Epithelial cell of prostate (primary cell): Measurements from ENCODE around the gene CARMIL3.

Source experiments
- DNase-seq: peaks from one replicate; pipeline ENCODE4 v3.0.0-alpha.2; 2011; ENCODE audit warnings: low read depth, low spot score
- H3K27ac ChIP-seq: fragments of 450-650 bp; 2 replicates; pipeline ENCODE4 v1.5.1; 2017; ENCODE audit warnings: mild to moderate bottlenecking

CARMIL3 gene

GRCh38 chr14:24074625-24075484 lies 23.0 kb downstream of the CARMIL3 start:
- DNase-seq, result no peak
- no peak overlapping the region for H3K27ac ChIP-seq

GRCh38 chr14:24075485-24076301 lies 23.9 kb downstream of the CARMIL3 start:
- no peak overlapping the region for H3K27ac ChIP-seq
- DNase-seq, result no peak

DNA sequence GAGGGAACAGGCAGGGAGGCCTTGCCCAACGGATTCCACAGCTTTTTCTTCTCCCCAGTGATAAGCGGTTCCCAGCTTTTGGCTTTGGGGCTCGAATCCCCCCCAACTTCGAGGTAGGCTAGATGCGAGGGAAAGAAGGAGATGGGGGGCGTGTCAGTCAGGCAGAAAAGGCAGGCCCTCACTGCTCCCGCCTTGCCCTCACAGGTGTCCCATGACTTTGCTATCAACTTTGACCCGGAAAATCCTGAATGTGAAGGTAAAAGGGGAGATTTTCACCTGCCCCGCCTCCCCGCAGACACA lies 24.4 kb downstream of the CARMIL3 start:
- no peak overlapping the region for H3K27ac ChIP-seq
- DNase-seq, result no peak

GRCh38 chr14:24077086-24077485 lies 25.3 kb downstream of the CARMIL3 start:
- no peak for DNase-seq
- H3K27ac ChIP-seq, result no peak overlapping the region

- no peak for DNase-seq
- H3K27ac ChIP-seq, result no peak overlapping the region
Observed at GRCh38 chr14:24078146-24078545, 26.3 kb downstream of the CARMIL3 start.

- no peak overlapping the region for H3K27ac ChIP-seq
- DNase-seq, result no peak
Observed at GRCh38 chr14:24079491-24080141, 27.8 kb downstream of the CARMIL3 start.

DNA sequence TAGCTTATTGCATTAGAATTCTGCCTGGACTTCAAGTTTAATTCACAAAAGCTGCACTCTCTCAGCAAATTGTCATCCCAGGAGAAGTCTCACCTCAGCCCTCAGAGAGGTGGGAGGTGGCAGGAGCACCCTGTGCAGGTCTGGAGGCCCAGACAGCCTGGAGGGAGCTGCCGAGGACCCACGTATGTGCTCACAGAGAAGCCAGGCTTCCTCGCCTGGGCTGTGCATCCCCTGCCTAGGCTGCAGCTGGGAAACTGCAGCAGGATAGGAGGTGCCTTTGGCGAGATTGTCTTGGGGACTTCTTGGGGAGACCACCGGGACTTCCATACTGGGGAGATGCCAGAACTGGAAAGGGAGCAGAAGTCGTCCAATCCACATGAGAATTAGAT lies 28.3 kb downstream of the CARMIL3 start:
- DNase-seq, result no peak
- H3K27ac ChIP-seq, result no peak overlapping the region

- DNase-seq, result no peak
- no peak overlapping the region for H3K27ac ChIP-seq
Observed at GRCh38 chr14:24080888-24081738, 29.3 kb downstream of the CARMIL3 start.

GRCh38 chr14:24081739-24082211 lies 30.0 kb downstream of the CARMIL3 start:
- H3K27ac ChIP-seq, result no peak overlapping the region

GRCh38 chr14:24082411-24083080 lies 30.7 kb downstream of the CARMIL3 start:
- H3K27ac ChIP-seq, result no peak overlapping the region
- DNase-seq, result no peak

More at GRCh38 chr14:24081739-24082211, 30.0 kb downstream of the CARMIL3 start:
- no peak for DNase-seq

DNA sequence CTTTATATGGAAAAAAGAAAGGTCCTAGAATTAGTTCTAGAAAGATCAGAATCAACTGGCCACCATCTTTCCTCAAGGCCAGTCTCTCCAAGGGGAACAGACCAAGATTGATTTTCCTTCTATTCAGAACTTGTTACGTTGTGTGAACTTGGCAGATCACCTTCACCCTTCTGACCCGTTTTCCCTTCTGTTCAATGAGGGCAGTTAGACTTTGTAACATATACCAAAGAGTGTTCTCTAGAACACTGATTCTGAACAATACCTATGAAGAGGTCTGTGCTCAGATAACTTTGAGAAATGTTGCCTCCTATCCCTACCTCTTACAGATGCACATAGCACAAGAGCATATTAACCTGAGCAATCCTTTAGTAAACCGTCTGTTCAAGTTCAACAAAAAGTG lies 31.7 kb downstream of the CARMIL3 start:
- no peak for DNase-seq
- H3K27ac ChIP-seq, result no peak overlapping the region

DNA sequence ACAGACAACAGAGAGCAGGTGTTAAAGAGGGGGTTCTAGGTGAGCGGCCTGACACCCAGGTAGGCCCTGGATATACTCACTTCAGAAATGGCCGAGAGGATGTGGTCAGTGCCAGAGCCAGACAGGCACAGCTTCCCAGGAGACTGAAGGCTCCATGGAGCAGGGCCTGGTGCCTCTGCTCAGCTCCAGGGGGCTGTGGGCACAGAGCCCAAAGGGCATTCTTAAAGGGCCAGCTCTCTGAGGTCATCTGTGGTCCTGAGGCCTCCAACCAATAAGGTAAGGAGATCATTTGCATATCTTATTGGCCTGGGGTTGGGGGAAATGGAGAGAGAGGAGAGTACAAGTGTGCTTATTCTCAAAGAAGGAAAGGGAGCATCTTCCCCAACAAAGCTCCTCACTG lies 32.6 kb downstream of the CARMIL3 start:
- no peak for DNase-seq
- H3K27ac ChIP-seq, result no peak overlapping the region

- no peak overlapping the region for H3K27ac ChIP-seq
- no peak for DNase-seq
Observed at GRCh38 chr14:24085215-24085614, 33.4 kb downstream of the CARMIL3 start.

GRCh38 chr14:24086193-24086955 lies 34.6 kb downstream of the CARMIL3 start:
- DNase-seq, result no peak
- no peak overlapping the region for H3K27ac ChIP-seq

- DNase-seq, result no peak
- no peak overlapping the region for H3K27ac ChIP-seq
Observed at GRCh38 chr14:24087004-24087403, 35.2 kb downstream of the CARMIL3 start.

DNA sequence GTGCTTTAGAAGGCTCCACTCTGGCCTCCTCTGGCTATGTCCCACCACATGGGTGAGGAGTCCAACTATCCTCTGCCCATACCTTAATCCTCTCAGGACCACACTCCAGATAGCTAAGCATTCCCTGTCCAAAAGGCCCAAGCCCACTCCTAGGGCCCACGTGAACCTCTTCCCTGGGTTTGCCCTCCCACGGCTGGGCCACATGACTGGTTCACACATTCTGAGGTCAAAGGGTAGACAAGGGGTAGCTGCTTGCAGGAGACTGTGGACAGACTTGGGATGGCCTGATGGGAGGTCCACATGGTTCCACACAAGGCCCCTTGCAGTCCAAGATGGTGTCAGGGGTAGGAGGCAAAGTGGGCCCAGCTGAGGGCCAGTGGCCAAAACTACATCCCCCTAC lies 36.3 kb downstream of the CARMIL3 start:
- DNase-seq, result no peak

GRCh38 chr14:24089890-24090289 lies 38.1 kb downstream of the CARMIL3 start:
- H3K27ac ChIP-seq, result no peak overlapping the region
- no peak for DNase-seq

More for the DNA sequence above, 36.3 kb downstream of the CARMIL3 start:
- H3K27ac ChIP-seq, result no peak overlapping the region

- H3K27ac ChIP-seq, result no peak overlapping the region
- no peak for DNase-seq
Observed at GRCh38 chr14:24092110-24092504, 40.3 kb downstream of the CARMIL3 start.
